Measurements from ENCODE around the gene WDFY1.

DNA sequence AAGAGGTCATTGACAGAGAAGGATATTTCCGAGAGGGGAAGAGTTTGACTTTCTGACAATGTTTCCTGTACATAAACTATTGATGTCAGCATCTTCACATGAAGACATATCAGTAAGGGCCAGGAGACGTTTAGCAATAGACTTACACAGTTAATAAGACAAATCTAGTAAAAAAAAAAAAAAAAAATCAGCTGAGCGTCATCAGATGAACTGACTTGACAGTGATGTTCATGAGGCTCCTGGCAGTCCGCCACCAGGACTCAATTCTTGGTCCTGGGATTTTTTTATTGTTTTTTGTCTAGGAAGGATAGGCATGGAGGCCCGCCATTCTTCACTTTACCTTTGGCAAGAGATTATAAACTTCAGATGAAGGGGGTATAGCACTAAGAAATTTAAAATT is 26.6 kb upstream of the WDFY1 start:
- TF ChIP-seq, protein P1, sequence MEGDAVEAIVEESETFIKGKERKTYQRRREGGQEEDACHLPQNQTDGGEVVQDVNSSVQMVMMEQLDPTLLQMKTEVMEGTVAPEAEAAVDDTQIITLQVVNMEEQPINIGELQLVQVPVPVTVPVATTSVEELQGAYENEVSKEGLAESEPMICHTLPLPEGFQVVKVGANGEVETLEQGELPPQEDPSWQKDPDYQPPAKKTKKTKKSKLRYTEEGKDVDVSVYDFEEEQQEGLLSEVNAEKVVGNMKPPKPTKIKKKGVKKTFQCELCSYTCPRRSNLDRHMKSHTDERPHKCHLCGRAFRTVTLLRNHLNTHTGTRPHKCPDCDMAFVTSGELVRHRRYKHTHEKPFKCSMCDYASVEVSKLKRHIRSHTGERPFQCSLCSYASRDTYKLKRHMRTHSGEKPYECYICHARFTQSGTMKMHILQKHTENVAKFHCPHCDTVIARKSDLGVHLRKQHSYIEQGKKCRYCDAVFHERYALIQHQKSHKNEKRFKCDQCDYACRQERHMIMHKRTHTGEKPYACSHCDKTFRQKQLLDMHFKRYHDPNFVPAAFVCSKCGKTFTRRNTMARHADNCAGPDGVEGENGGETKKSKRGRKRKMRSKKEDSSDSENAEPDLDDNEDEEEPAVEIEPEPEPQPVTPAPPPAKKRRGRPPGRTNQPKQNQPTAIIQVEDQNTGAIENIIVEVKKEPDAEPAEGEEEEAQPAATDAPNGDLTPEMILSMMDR (IDR thresholded peaks at IDR 0.05; ENCODE audit: insufficient read depth, low read depth, low read length): no peak
- no peak for TF ChIP-seq EZH2 (IDR thresholded peaks at IDR 0.05; ENCODE audit: insufficient read depth, low read length)

Measured in astrocyte (in vitro differentiated cells and primary cell).